ENCODE results near the gene RBFOX2. TPM values are rescaled to one million over a fixed set of nuclear protein-coding genes. Genes with fewer than 3 reads are reported as not detected.

The RBFOX2 gene
- total RNA-seq, 2 experiments from 2014 or later, result 1.9 to 2.4 TPM

- Histone ChIP-seq H3K4me3 (ENCODE audit: low read length) (no peak overlapping the region), H3K9me3 (ENCODE audit: control insufficient read depth in 1 of 2, insufficient read depth in 1 of 2, low read length in 2 of 2) (no peaks in the 10 kb centered on the region), H3K4me1 (ENCODE audit: insufficient read depth, low read length) (no peaks in the 10 kb centered on the region), H3K36me3 (ENCODE audit: insufficient read depth, low read length) (no peaks in the 10 kb centered on the region), H3K27ac (ENCODE audit: low read depth in 1 of 2, low read length in 2 of 2) (no peak overlapping the region), H3K27me3 (ENCODE audit: control insufficient read depth in 1 of 2, insufficient read depth in 2 of 2, low read length in 2 of 2) (no peaks in the 10 kb centered on the region)
- Mint-ChIP-seq H3K27me3 (peaks cover 9% of the 10 kb centered on the region), H3K4me3 (no peak overlapping the region), H3K4me1 (ENCODE audit: low read depth) (no peaks in the 10 kb centered on the region), H3K9me3 (no peaks in the 10 kb centered on the region), H3K36me3 (ENCODE audit: low read depth) (no peaks in the 10 kb centered on the region), H3K27ac (no peak overlapping the region)
- TF ChIP-seq, protein P1, sequence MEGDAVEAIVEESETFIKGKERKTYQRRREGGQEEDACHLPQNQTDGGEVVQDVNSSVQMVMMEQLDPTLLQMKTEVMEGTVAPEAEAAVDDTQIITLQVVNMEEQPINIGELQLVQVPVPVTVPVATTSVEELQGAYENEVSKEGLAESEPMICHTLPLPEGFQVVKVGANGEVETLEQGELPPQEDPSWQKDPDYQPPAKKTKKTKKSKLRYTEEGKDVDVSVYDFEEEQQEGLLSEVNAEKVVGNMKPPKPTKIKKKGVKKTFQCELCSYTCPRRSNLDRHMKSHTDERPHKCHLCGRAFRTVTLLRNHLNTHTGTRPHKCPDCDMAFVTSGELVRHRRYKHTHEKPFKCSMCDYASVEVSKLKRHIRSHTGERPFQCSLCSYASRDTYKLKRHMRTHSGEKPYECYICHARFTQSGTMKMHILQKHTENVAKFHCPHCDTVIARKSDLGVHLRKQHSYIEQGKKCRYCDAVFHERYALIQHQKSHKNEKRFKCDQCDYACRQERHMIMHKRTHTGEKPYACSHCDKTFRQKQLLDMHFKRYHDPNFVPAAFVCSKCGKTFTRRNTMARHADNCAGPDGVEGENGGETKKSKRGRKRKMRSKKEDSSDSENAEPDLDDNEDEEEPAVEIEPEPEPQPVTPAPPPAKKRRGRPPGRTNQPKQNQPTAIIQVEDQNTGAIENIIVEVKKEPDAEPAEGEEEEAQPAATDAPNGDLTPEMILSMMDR (IDR thresholded peaks at IDR 0.05), result no peak
- no peak for DNase-seq
- intact Hi-C loops (cut with DNase I, micrococcal nuclease), result no loop called here
- no peak for ATAC-seq (ENCODE audit: poor library complexity)
- ChIA-PET POLR2A (no interaction called here), CTCF (no interaction called here)
Observed at GRCh38 chr22:35719212-35719875, 309.3 kb downstream of the RBFOX2 start.

GRCh38 chr22:35717572-35717971 is 311.1 kb downstream of the RBFOX2 start, which contains the start of gene APOL5:
APOL5 (plus strand) TSS chr22:35717872; CDS start chr22:35717872, 0 bp downstream.
- CTCF ChIA-PET, result no interaction called here
- Mint-ChIP-seq H3K27me3 (peaks cover 10% of the 10 kb centered on the region), H3K36me3 (ENCODE audit: low read depth) (no peaks in the 10 kb centered on the region), H3K4me1 (ENCODE audit: low read depth) (no peaks in the 10 kb centered on the region), H3K27ac (no peak within 1 kb of the TSS), H3K9me3 (peaks cover 7% of the 10 kb centered on the region), H3K4me3 (no peak within 1 kb of the TSS)
- no peak within 1 kb of the TSS for H3K27ac ChIP-seq (ENCODE audit: low read depth in 1 of 2, low read length in 2 of 2)
- no peak for ATAC-seq (ENCODE audit: poor library complexity)
- TF ChIP-seq, protein P1 (IDR thresholded peaks at IDR 0.05), result no peak
- no peak for DNase-seq
- no peaks in the 10 kb centered on the region for H3K36me3 ChIP-seq (ENCODE audit: insufficient read depth, low read length)
- intact Hi-C loops (cut with DNase I, micrococcal nuclease), result no loop called here
- peaks cover 5 to 6% of the 10 kb centered on the region in 2 experiments for H3K9me3 ChIP-seq (ENCODE audit: control insufficient read depth in 1 of 2, insufficient read depth in 1 of 2, low read length in 2 of 2)
- H3K4me1 ChIP-seq (ENCODE audit: insufficient read depth, low read length), result no peaks in the 10 kb centered on the region
- H3K4me3 ChIP-seq (ENCODE audit: low read length), result no peak within 1 kb of the TSS
- POLR2A ChIA-PET, result no interaction called here
- H3K27me3 ChIP-seq (ENCODE audit: control insufficient read depth in 1 of 2, insufficient read depth in 2 of 2, low read length in 2 of 2), result no peaks in the 10 kb centered on the region

- Mint-ChIP-seq H3K4me3 (no peak overlapping the region), H3K27ac (no peak overlapping the region), H3K36me3 (ENCODE audit: low read depth) (no peaks in the 10 kb centered on the region), H3K27me3 (peaks cover 10% of the 10 kb centered on the region), H3K9me3 (peaks cover 7% of the 10 kb centered on the region), H3K4me1 (ENCODE audit: low read depth) (no peaks in the 10 kb centered on the region)
- intact Hi-C loops (cut with DNase I, micrococcal nuclease), result no loop called here
- CTCF ChIA-PET, result no interaction called here
- POLR2A ChIA-PET, result no interaction called here
- Histone ChIP-seq H3K27ac (ENCODE audit: low read depth in 1 of 2, low read length in 2 of 2) (no peak overlapping the region), H3K4me1 (ENCODE audit: insufficient read depth, low read length) (no peaks in the 10 kb centered on the region), H3K36me3 (ENCODE audit: insufficient read depth, low read length) (no peaks in the 10 kb centered on the region), H3K9me3 (ENCODE audit: control insufficient read depth in 1 of 2, insufficient read depth in 1 of 2, low read length in 2 of 2) (peaks cover 5 to 6% of the 10 kb centered on the region in 2 experiments), H3K4me3 (ENCODE audit: low read length) (no peak overlapping the region), H3K27me3 (ENCODE audit: control insufficient read depth in 1 of 2, insufficient read depth in 2 of 2, low read length in 2 of 2) (no peaks in the 10 kb centered on the region)
- DNase-seq, result no peak
- TF ChIP-seq, protein P1 (IDR thresholded peaks at IDR 0.05), result no peak
- no peak for ATAC-seq (ENCODE audit: poor library complexity)
Observed at GRCh38 chr22:35712672-35713071, 316.0 kb downstream of the RBFOX2 start.
